ENCODE measurements around the gene PSMC1. TPM values are rescaled to one million over a fixed set of nuclear protein-coding genes. Genes with fewer than 3 reads are reported as not detected.
A peak's percentile ranks its signal among the peaks of the same experiment; 100 is the strongest.

PSMC1 gene
- total and polyA plus RNA-seq, 2 experiments from 2014 or later = 132 to 179 TPM

DNA sequence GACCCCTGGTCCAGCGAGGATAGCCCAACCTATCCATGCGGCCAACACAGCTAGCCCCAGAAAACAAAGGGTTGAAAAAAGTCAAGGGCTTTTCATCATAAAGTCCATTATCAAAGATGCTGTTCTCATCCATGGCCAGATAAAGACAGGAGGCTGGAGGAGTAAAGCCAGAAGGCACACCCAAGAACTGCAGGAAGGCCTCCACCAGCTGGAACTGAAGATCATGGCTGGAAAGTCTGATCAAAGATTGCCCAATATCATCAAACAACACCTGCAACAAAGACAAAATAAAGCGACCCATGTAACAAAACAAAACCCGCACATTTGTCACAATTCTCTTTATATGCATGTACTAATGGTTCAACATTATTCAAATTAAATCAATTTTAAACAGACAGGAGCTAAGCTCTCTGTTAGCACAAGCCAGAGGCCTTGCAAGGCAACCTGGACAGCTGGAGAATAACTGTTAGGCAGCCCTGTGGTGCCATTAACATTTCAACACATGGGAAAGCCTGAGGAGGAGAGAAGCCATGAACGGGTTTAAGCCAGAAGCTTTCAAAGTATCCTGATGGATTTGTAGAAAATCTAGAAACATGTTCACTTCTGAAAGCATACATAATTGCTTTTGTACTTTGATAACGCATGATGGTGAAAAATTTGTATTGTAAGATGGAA, 34.1 kb downstream of the PSMC1 start:
- TF ChIP-seq EZH2phosphoT487 (IDR thresholded peaks at IDR 0.05; ENCODE audit: insufficient read depth, low read depth) (no peak), EZH2 (IDR thresholded peaks at IDR 0.05; ENCODE audit: insufficient read depth, poor library complexity, severe bottlenecking) (no peak)
- Histone ChIP-seq H3K4me2 (ENCODE audit: unreplicated experiment) (no peak overlapping the region), H3K4me3 (no peak overlapping the region), H2AFZ (no peak overlapping the region), H3F3A (ENCODE audit: insufficient read depth) (no peaks in the 10 kb centered on the region), H3K9me3 (ENCODE audit: low read depth) (no peaks in the 10 kb centered on the region), H3K79me2 (ENCODE audit: insufficient read depth) (no peaks in the 10 kb centered on the region), H3K9me2 (ENCODE audit: insufficient read depth) (no peaks in the 10 kb centered on the region), H3K27ac (no peak overlapping the region), H3K4me1 (ENCODE audit: insufficient read depth) (no peaks in the 10 kb centered on the region), H4K20me1 (ENCODE audit: insufficient read depth) (no peaks in the 10 kb centered on the region), H3K27me3 (replicated peaks; ENCODE audit: insufficient read depth) (no peaks in the 10 kb centered on the region), H3K36me3 (ENCODE audit: low read depth) (peaks cover 18% of the 10 kb centered on the region; the same call in 1 of the 2 replicates), H3K9ac (no peak overlapping the region)
- DNase-seq = no peak
- in situ Hi-C loops (cut with MboI) = no loop called here
- 88% methylated on average over 6 of the region's 6 CpGs for WGBS, 2 experiments (ENCODE audit: low coverage in 1 of 2, low lambda C conversion rate in 2 of 2, missing lambda C conversion rate in 2 of 2)

DNA sequence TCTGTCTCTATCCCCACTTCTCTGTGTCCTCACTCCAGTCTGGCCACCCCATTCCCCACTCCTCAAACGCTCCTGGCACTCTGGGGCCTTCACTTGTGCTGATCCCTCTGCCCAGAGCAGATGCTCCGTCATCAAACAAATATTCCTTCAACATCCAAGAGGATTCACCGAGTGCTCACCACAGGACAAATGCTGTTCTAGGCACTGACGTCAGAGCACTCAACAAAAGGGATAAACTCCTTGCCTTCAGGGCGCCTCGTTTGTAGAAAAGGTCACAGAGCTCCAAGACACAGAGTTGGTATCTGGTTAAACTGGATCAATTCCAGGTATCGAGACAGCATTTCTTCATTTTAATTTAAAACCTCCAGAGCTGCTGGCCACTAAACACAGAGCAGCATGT, 35.3 kb downstream of the PSMC1 start:
- WGBS, 2 experiments (ENCODE audit: low coverage in 1 of 2, low lambda C conversion rate in 2 of 2, missing lambda C conversion rate in 2 of 2) = 67 to 69% methylated on average over 7 of the region's 7 CpGs
- H3K27ac ChIP-seq = no peak overlapping the region
- no peaks in the 10 kb centered on the region for H3K4me1 ChIP-seq (ENCODE audit: insufficient read depth)
- H3K9me3 ChIP-seq (ENCODE audit: low read depth) = no peaks in the 10 kb centered on the region
- H3K36me3 ChIP-seq (ENCODE audit: low read depth) = peaks cover 21% of the 10 kb centered on the region; the same call in 1 of the 2 replicates
- H4K20me1 ChIP-seq (ENCODE audit: insufficient read depth) = no peaks in the 10 kb centered on the region
- in situ Hi-C loops (cut with MboI) = no loop called here
- no peaks in the 10 kb centered on the region for H3F3A ChIP-seq (ENCODE audit: insufficient read depth)
- H3K4me2 ChIP-seq (ENCODE audit: unreplicated experiment) = no peak overlapping the region
- peak; percentile 44 for DNase-seq
- no peaks in the 10 kb centered on the region for H3K79me2 ChIP-seq (ENCODE audit: insufficient read depth)
- TF ChIP-seq EZH2 (IDR thresholded peaks at IDR 0.05; ENCODE audit: insufficient read depth, poor library complexity, severe bottlenecking) (no peak), EZH2phosphoT487 (IDR thresholded peaks at IDR 0.05; ENCODE audit: insufficient read depth, low read depth) (no peak)
- no peak overlapping the region for H2AFZ ChIP-seq
- H3K27me3 ChIP-seq (replicated peaks; ENCODE audit: insufficient read depth) = no peaks in the 10 kb centered on the region
- H3K9ac ChIP-seq = no peak overlapping the region
- H3K9me2 ChIP-seq (ENCODE audit: insufficient read depth) = no peaks in the 10 kb centered on the region
- no peak overlapping the region for H3K4me3 ChIP-seq

DNA sequence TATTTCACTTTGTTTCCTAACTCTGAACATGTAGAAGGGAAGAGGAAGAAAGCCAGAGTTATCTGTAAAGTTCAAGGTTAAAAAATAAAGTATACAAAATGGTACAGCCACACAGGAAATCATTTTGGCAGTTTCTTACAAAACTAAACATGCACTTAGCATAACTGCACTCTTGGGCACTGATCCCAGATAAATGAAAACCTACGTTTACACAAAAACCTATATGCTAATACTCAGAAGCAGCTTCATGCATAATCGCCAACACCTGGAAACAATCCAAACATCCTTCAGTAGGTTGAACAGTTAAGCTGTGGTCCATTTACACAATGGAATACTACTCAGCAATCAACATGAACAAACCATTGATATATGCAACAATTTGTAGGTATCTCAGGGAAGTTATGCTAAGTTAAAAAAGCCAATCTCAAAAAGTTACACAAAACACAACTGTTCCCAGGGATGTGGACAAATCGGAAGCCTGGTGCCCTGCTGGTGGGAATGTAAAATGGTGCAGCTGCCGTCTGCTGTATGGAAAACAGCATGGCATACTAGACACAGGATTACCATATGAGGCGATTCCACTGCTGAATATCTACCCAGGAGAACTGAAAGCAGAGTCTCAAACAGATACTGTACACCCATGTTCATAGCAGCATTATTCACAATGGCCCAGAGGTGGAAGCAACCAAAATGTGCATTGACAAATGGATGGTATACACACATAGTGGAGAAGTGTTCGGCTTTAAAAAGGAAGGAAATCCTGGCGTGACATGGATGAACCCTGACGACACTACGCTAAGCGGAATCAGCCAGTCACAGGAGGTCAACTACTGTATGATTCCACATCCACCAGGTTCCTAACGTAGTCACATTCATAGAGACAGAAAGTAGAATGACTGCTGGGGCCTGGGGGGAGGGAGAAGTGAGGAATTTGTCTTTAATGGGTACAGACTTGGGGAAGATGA, 37.7 kb downstream of the PSMC1 start:
- Histone ChIP-seq H3K9me2 (ENCODE audit: insufficient read depth) (no peaks in the 10 kb centered on the region), H2AFZ (no peak overlapping the region), H3K4me2 (ENCODE audit: unreplicated experiment) (no peak overlapping the region), H4K20me1 (ENCODE audit: insufficient read depth) (no peaks in the 10 kb centered on the region), H3K27ac (no peak overlapping the region), H3K4me3 (no peak overlapping the region), H3K9me3 (ENCODE audit: low read depth) (no peaks in the 10 kb centered on the region), H3F3A (ENCODE audit: insufficient read depth) (no peaks in the 10 kb centered on the region), H3K36me3 (ENCODE audit: low read depth) (peaks cover 21% of the 10 kb centered on the region; the same call in 1 of the 2 replicates), H3K79me2 (ENCODE audit: insufficient read depth) (no peaks in the 10 kb centered on the region), H3K4me1 (ENCODE audit: insufficient read depth) (no peaks in the 10 kb centered on the region), H3K9ac (no peak overlapping the region), H3K27me3 (replicated peaks; ENCODE audit: insufficient read depth) (no peaks in the 10 kb centered on the region)
- WGBS, 2 experiments (ENCODE audit: low coverage in 1 of 2, low lambda C conversion rate in 2 of 2, missing lambda C conversion rate in 2 of 2) = 88 to 93% methylated on average over 11 of the region's 11 CpGs
- in situ Hi-C loops (cut with MboI) = no loop called here
- no peak for DNase-seq
- TF ChIP-seq EZH2phosphoT487 (IDR thresholded peaks at IDR 0.05; ENCODE audit: insufficient read depth, low read depth) = no peak
- no peak for TF ChIP-seq EZH2 (IDR thresholded peaks at IDR 0.05; ENCODE audit: insufficient read depth, poor library complexity, severe bottlenecking)

DNA sequence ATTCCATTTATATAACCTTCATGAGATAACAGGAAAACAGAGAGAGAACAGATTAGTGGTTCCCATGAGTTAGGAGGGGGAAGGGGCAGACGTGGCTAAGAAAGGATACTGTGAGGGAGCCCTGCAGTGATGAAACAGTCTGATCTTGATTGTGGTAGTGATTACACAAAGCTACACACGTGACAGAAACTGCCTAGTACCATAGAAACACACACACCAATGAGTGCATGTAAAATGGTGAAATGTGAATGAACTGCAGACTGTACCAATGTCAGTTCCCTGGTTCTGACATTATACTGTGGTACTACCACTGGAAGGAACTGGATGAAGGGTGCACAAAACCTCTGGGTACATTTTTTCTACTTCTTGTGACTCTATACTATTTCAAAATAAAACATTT, 38.5 kb downstream of the PSMC1 start:
- H3K36me3 ChIP-seq (ENCODE audit: low read depth) = peaks cover 21% of the 10 kb centered on the region; the same call in 1 of the 2 replicates
- no peak overlapping the region for H3K4me2 ChIP-seq (ENCODE audit: unreplicated experiment)
- in situ Hi-C loops (cut with MboI) = no loop called here
- WGBS, 2 experiments (ENCODE audit: low coverage in 1 of 2, low lambda C conversion rate in 2 of 2, missing lambda C conversion rate in 2 of 2) = 62 to 69% methylated on average over 2 of the region's 2 CpGs
- no peaks in the 10 kb centered on the region for H3K4me1 ChIP-seq (ENCODE audit: insufficient read depth)
- DNase-seq = no peak
- H3K79me2 ChIP-seq (ENCODE audit: insufficient read depth) = no peaks in the 10 kb centered on the region
- no peaks in the 10 kb centered on the region for H3K9me3 ChIP-seq (ENCODE audit: low read depth)
- H3K9me2 ChIP-seq (ENCODE audit: insufficient read depth) = no peaks in the 10 kb centered on the region
- H2AFZ ChIP-seq = no peak overlapping the region
- H3K9ac ChIP-seq = no peak overlapping the region
- no peaks in the 10 kb centered on the region for H3F3A ChIP-seq (ENCODE audit: insufficient read depth)
- H3K27me3 ChIP-seq (replicated peaks; ENCODE audit: insufficient read depth) = no peaks in the 10 kb centered on the region
- no peaks in the 10 kb centered on the region for H4K20me1 ChIP-seq (ENCODE audit: insufficient read depth)
- no peak for TF ChIP-seq EZH2phosphoT487 (IDR thresholded peaks at IDR 0.05; ENCODE audit: insufficient read depth, low read depth)
- no peak for TF ChIP-seq EZH2 (IDR thresholded peaks at IDR 0.05; ENCODE audit: insufficient read depth, poor library complexity, severe bottlenecking)
- no peak overlapping the region for H3K27ac ChIP-seq
- H3K4me3 ChIP-seq = no peak overlapping the region

All from GM23248 (cell line).